ENCODE measurements around the gene ZNF813. TPM values are rescaled to one million over a fixed set of nuclear protein-coding genes. Genes with fewer than 3 reads are reported as not detected.
A peak's percentile ranks its signal among the peaks of the same experiment; 100 is the strongest.
"Not testable (repeated sequence)": the region's sequence is repeated elsewhere in the genome, so short reads cannot be mapped to it uniquely, and the experiment has no call there.

The ZNF813 gene
- total RNA-seq, 1 experiment from 2014 or later = 6.3 TPM

DNA sequence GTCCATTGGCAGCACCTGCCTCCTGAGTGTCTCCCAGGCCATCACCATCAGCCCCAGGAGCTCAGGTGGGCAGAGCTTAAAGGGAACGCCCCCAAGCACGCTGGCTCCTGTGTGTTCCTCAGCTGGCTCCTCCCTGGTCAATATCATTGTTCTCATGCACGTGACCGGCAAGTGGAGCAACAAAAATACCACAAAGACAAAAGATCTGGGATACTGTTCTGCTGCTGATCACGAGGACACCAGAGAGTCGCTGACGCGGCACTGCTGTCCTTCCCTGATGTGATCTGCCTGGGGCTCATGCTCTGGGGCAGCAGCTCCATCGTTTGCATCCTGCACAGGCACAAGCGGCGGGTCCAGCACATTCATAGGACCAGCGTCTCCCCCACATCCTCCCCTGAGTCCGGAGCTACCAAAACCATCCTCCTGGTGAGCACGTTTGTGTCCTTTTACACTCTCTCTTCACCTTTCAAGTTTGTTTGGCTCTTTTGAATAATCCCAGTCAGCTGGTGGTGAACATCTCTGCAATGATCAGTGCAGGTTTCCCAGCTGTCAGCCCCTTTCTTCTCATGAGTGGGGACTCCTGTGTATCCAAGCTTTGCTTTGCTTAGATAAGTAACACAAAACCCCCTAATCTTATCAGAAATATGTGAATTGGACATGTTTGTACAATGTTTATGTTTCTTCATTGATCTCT is 36.3 kb downstream of the ZNF813 start:
- BruUV-seq (replicated peaks); POLR2A ChIA-PET (ENCODE audit: unreplicated experiment): not testable (repeated sequence)

DNA sequence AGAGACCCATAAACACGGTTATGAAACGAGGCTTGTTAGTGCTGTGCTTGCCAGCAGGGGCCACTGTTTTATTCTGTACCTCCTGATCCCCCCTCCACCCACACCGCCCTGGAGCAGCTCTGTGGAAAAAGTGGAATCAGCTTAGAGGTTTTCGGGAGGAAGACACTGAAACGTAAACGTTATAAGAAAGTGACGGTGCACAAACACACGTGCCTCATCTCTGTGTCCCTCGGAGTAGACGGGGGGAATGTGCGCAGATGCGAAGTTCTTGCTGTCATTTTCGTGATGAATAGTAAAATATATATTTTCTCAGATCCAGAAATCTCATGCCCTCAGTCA is 36.8 kb downstream of the ZNF813 start:
- BruUV-seq (replicated peaks); H2AFZ ChIP-seq; H3K4me1 ChIP-seq (replicated peaks; ENCODE audit: insufficient read depth); H3K9me2 ChIP-seq (ENCODE audit: insufficient read depth); DNase-seq; intact Hi-C loops (cut with micrococcal nuclease; ENCODE audit: unreplicated experiment); H3F3A ChIP-seq (ENCODE audit: insufficient read depth, low read depth); H4K20me1 ChIP-seq (ENCODE audit: insufficient read depth); H3K9me3 ChIP-seq (ENCODE audit: insufficient read depth, low read depth); H3K79me2 ChIP-seq (ENCODE audit: low read depth); H3K27me3 ChIP-seq (ENCODE audit: insufficient read depth, low read depth); H3K36me3 ChIP-seq (ENCODE audit: low read depth); CTCF ChIA-PET; H3K4me2 ChIP-seq; POLR2A ChIA-PET (ENCODE audit: unreplicated experiment); H3K27ac ChIP-seq; H3K4me3 ChIP-seq: not testable (repeated sequence)
- TF ChIP-seq, protein P1, sequence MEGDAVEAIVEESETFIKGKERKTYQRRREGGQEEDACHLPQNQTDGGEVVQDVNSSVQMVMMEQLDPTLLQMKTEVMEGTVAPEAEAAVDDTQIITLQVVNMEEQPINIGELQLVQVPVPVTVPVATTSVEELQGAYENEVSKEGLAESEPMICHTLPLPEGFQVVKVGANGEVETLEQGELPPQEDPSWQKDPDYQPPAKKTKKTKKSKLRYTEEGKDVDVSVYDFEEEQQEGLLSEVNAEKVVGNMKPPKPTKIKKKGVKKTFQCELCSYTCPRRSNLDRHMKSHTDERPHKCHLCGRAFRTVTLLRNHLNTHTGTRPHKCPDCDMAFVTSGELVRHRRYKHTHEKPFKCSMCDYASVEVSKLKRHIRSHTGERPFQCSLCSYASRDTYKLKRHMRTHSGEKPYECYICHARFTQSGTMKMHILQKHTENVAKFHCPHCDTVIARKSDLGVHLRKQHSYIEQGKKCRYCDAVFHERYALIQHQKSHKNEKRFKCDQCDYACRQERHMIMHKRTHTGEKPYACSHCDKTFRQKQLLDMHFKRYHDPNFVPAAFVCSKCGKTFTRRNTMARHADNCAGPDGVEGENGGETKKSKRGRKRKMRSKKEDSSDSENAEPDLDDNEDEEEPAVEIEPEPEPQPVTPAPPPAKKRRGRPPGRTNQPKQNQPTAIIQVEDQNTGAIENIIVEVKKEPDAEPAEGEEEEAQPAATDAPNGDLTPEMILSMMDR (conservative IDR thresholded peaks at IDR 0.05) = peak; percentile 46

More for the DNA sequence above, 36.3 kb downstream of the ZNF813 start:
- intact Hi-C loops (cut with micrococcal nuclease; ENCODE audit: unreplicated experiment); H3K79me2 ChIP-seq (ENCODE audit: low read depth); DNase-seq; H3K4me3 ChIP-seq; H2AFZ ChIP-seq; H3K27ac ChIP-seq; CTCF ChIA-PET; H4K20me1 ChIP-seq (ENCODE audit: insufficient read depth); H3K27me3 ChIP-seq (ENCODE audit: insufficient read depth, low read depth); H3F3A ChIP-seq (ENCODE audit: insufficient read depth, low read depth); H3K36me3 ChIP-seq (ENCODE audit: low read depth); H3K9me2 ChIP-seq (ENCODE audit: insufficient read depth); H3K4me1 ChIP-seq (replicated peaks; ENCODE audit: insufficient read depth); H3K9me3 ChIP-seq (ENCODE audit: insufficient read depth, low read depth); H3K4me2 ChIP-seq: not testable (repeated sequence)

DNA sequence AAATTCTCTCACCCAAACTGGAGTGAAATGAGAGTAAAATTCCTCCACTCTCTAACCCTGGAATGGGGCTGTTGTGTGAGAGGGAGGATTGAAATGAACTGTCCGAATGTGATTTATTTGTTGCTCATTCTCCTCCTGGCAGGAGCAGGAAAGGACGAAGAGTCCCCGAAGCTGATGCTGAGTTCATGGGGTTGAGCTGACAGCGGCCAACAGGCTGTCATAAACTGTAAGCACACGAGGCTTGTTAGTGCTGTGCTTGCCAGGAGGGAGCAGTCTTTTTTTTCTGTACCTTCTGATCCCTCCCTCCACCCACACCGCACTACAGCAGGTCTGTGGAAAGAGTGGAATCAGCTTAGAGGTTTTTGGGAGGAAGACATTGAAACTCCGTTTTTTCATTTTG is 37.4 kb downstream of the ZNF813 start:
- Histone ChIP-seq H3K9me3 (ENCODE audit: insufficient read depth, low read depth) (peaks cover 4% of the 10 kb centered on the region; the same call in 1 of the 2 replicates), H3K79me2 (ENCODE audit: low read depth) (no peaks in the 10 kb centered on the region), H3K4me3 (no peak overlapping the region), H2AFZ (no peak overlapping the region), H4K20me1 (ENCODE audit: insufficient read depth) (no peaks in the 10 kb centered on the region), H3K9me2 (ENCODE audit: insufficient read depth) (no peaks in the 10 kb centered on the region), H3K27ac (no peak overlapping the region), H3K4me1 (replicated peaks; ENCODE audit: insufficient read depth) (0 out of 2 replicates have a peak, but pooled peaks cover 3% of the 10 kb centered on the region), H3F3A (ENCODE audit: insufficient read depth, low read depth) (no peaks in the 10 kb centered on the region), H3K4me2 (no peak overlapping the region), H3K27me3 (ENCODE audit: insufficient read depth, low read depth) (no peaks in the 10 kb centered on the region), H3K36me3 (ENCODE audit: low read depth) (no peaks in the 10 kb centered on the region)
- POLR2A ChIA-PET (ENCODE audit: unreplicated experiment) = no interaction called here
- BruUV-seq (replicated peaks) = no TSS peak
- CTCF ChIA-PET = no interaction called here
- DNase-seq = no peak
- TF ChIP-seq EZH2 (IDR thresholded peaks at IDR 0.05; ENCODE audit: low read depth) = no peak
- TF ChIP-seq, protein P1 (conservative IDR thresholded peaks at IDR 0.05) = no peak
- intact Hi-C loops (cut with micrococcal nuclease; ENCODE audit: unreplicated experiment) = no loop called here

DNA sequence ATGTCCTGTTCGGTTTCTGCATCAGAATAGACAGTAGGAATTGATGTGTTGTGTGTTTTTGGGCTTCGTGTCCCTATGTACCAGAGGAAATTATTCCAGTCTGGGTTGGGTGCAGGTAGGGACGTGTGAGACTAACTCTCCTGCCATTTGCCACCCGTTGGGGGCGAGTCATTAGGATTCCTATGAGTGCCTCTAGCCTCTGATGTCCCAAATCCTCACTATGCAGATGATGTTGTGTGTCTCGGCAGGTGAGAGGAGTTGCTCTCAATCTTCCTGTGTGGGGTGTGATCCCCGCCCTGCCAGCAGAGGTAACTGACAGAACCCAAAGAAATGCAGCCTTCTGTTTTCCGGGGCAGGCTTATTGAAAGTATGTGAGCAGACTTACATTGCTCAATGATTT is 39.2 kb downstream of the ZNF813 start:
- Histone ChIP-seq H3K4me2 (no peak overlapping the region), H4K20me1 (ENCODE audit: insufficient read depth) (no peaks in the 10 kb centered on the region), H3K36me3 (ENCODE audit: low read depth) (no peaks in the 10 kb centered on the region), H3K9me3 (ENCODE audit: insufficient read depth, low read depth) (peaks cover 4% of the 10 kb centered on the region; the same call in 1 of the 2 replicates), H3K4me3 (no peak overlapping the region), H3K27ac (no peak overlapping the region), H2AFZ (no peak overlapping the region), H3K9me2 (ENCODE audit: insufficient read depth) (no peaks in the 10 kb centered on the region), H3K79me2 (ENCODE audit: low read depth) (no peaks in the 10 kb centered on the region), H3K27me3 (ENCODE audit: insufficient read depth, low read depth) (no peaks in the 10 kb centered on the region), H3F3A (ENCODE audit: insufficient read depth, low read depth) (no peaks in the 10 kb centered on the region), H3K4me1 (replicated peaks; ENCODE audit: insufficient read depth) (0 out of 2 replicates have a peak, but pooled peaks cover 3% of the 10 kb centered on the region)
- ChIA-PET CTCF (no interaction called here), POLR2A (ENCODE audit: unreplicated experiment) (no interaction called here)
- no TSS peak for BruUV-seq (replicated peaks)
- no peak for TF ChIP-seq EZH2 (IDR thresholded peaks at IDR 0.05; ENCODE audit: low read depth)
- TF ChIP-seq, protein P1 (conservative IDR thresholded peaks at IDR 0.05) = no peak
- intact Hi-C loops (cut with micrococcal nuclease; ENCODE audit: unreplicated experiment) = no loop called here
- no peak for DNase-seq

Data from PC-9 (cell line).